CD4-positive, alpha-beta memory T cell (primary cell): Measurements from ENCODE around the gene GEMIN2. TPM values are rescaled to one million over a fixed set of nuclear protein-coding genes. Genes with fewer than 3 reads are reported as not detected.
"Not testable (repeated sequence)": the region's sequence is repeated elsewhere in the genome, so short reads cannot be mapped to it uniquely, and the experiment has no call there.

ENCODE experiments used
- CTCF ChIA-PET: fragments of 350-600 bp; sonication (Branson Sonifier 250); formaldehyde crosslinking; loops from one replicate; lab custom pipeline; 2021; ENCODE audit warnings: inconsistent platforms; ENCODE audit not compliant: partially characterized antibody; lab: Charles Lee
- POLR2A ChIA-PET: fragments of 350-600 bp; sonication (Branson Sonifier 250); formaldehyde crosslinking; loops from one replicate; lab custom pipeline; 2021; ENCODE audit not compliant: partially characterized antibody; lab: Charles Lee
- DNase-seq, 5 donors: peaks; one replicate each; pipeline versions ENCODE4 v3.0.0 to v3.0.0-alpha.2; 2020 to 2022; ENCODE audit warnings: mixed read lengths in 1 of 5
- H3K27ac ChIP-seq: one replicate; pipeline ENCODE4 v1.7.0; 2013; ENCODE audit warnings: low read depth, low read length
- H3K27me3 ChIP-seq: 2 replicates; pipeline ENCODE4 v1.7.0; 2013; ENCODE audit warnings: mild to moderate bottlenecking, low read length, moderate library complexity; ENCODE audit not compliant: insufficient read depth
- H3K36me3 ChIP-seq: 2 replicates; pipeline ENCODE4 v1.7.0; 2013; ENCODE audit warnings: mild to moderate bottlenecking, low read length, moderate library complexity; ENCODE audit not compliant: insufficient read depth
- H3K4me1 ChIP-seq: 2 replicates; pipeline ENCODE4 v1.7.0; 2013; ENCODE audit warnings: mild to moderate bottlenecking, low read length, moderate library complexity; ENCODE audit not compliant: insufficient read depth
- H3K4me3 ChIP-seq, 2 donors: one replicate each; pipeline ENCODE4 v1.7.0; 2013; ENCODE audit warnings: low read length in 2 of 2, mild to moderate bottlenecking in 1 of 2
- H3K9me3 ChIP-seq, 2 donors: one replicate each; pipeline ENCODE4 v1.7.0; 2013; ENCODE audit warnings: low read length in 2 of 2, control low read depth in 1 of 2; ENCODE audit not compliant: control insufficient read depth in 1 of 2
- H3K27ac Mint-ChIP-seq, 7 donors: one replicate each; pipeline ENCODE4 v1.8.0; 2020 to 2021; ENCODE audit warnings: mixed read lengths in 7 of 7, mild to moderate bottlenecking in 6 of 7, inconsistent platforms in 3 of 7, moderate library complexity in 3 of 7
- H3K27me3 Mint-ChIP-seq, 2 donors: one replicate each; pipeline ENCODE4 v1.8.0; 2020 to 2021; ENCODE audit warnings: mixed read lengths in 2 of 2
- H3K36me3 Mint-ChIP-seq, 2 donors: one replicate each; pipeline ENCODE4 v1.8.0; 2020 to 2021; ENCODE audit warnings: mixed read lengths in 2 of 2, inconsistent platforms in 1 of 2, mild to moderate bottlenecking in 1 of 2
- H3K4me1 Mint-ChIP-seq, 4 donors: one replicate each; pipeline ENCODE4 v1.8.0; 2020 to 2021; ENCODE audit warnings: mixed read lengths in 4 of 4, mild to moderate bottlenecking in 1 of 4
- H3K4me3 Mint-ChIP-seq, 8 donors: one replicate each; pipeline ENCODE4 v1.8.0; 2020 to 2021; ENCODE audit warnings: mixed read lengths in 8 of 8, mild to moderate bottlenecking in 7 of 8, moderate library complexity in 6 of 8, inconsistent platforms in 3 of 8
- H3K9me3 Mint-ChIP-seq, 8 donors: one replicate each; pipeline ENCODE4 v1.8.0; 2020 to 2021; ENCODE audit warnings: mixed read lengths in 8 of 8, mild to moderate bottlenecking in 5 of 8, inconsistent platforms in 3 of 8, moderate library complexity in 1 of 8
- intact Hi-C: fragments of 100-400 bp; cut with micrococcal nuclease; formaldehyde crosslinking; loops from one replicate; pipeline ENCODE4 v1.15.1; 2023
- polyA plus RNA-seq, 2 donors: library from polyadenylated mRNA; unstranded; fragments of 300-500 nt; fragmentation: Illumina TruSeq; gene quantifications; one replicate each; pipeline ENCODE4 v1.2.3, GENCODE V29; 2021
- total RNA-seq, 2 experiments: library from RNA; stranded (reverse); gene quantifications; one replicate each; pipeline ENCODE4 v1.2.3, GENCODE V29; 2021

Gene GEMIN2
- total and polyA plus RNA-seq, 4 experiments from 2014 or later: 13.4 to 16.9 (median 14.7) TPM

DNA sequence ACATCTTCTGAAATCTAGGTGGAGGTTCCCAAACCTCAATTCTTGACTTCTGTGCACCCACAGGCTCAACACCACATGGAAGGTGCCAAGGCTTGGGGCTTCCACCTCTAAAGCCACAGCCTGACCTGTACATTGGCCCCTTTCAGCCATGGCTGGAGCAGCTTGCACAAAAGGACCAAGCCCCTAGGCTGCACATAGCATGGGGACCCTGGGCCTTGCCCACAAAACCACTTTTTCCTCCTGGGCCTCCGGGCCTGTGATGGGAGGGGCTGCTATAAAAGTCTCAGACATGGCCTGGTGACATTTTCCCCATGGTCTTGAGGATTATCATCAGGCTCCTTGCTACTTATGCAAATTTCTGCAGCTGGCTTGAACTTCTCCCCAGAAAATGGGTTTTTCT, 27.5 kb downstream of the GEMIN2 start:
- CTCF ChIA-PET, H3K27ac ChIP-seq, H3K9me3 Mint-ChIP-seq, H3K4me3 Mint-ChIP-seq, H3K4me1 Mint-ChIP-seq, H3K4me1 ChIP-seq, H3K27ac Mint-ChIP-seq, H3K4me3 ChIP-seq, H3K27me3 Mint-ChIP-seq, H3K27me3 ChIP-seq, DNase-seq, H3K9me3 ChIP-seq, H3K36me3 ChIP-seq, intact Hi-C loops, POLR2A ChIA-PET: not testable (repeated sequence)
- peaks cover 31 to 36% of the 10 kb centered on the region in 2 donors for H3K36me3 Mint-ChIP-seq

DNA sequence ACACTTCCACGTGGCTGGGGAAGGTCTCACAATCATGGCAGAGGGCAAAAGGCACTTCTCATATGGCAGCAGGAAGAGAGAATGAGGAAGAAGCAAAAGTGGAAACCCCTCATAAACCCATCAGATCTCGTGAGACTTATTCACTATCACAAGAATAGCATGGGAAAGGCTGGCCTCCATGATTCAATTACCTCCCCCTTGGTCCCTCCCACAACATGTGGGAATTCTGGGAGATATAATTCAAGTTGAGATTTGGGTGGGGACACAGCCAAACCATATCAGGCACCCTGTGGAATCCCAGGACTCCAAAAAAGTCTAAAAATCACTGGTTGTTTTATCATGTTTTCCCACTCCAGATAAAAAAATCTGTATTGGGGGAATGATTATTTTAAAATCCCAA, 29.1 kb downstream of the GEMIN2 start:
- H3K27ac ChIP-seq, H3K27me3 ChIP-seq, H3K4me1 Mint-ChIP-seq, H3K4me3 ChIP-seq, POLR2A ChIA-PET, H3K36me3 ChIP-seq, H3K27ac Mint-ChIP-seq, intact Hi-C loops, H3K9me3 ChIP-seq, H3K9me3 Mint-ChIP-seq, CTCF ChIA-PET, H3K4me3 Mint-ChIP-seq, H3K4me1 ChIP-seq, DNase-seq, H3K27me3 Mint-ChIP-seq: not testable (repeated sequence)
- peaks cover 30 to 41% of the 10 kb centered on the region in 2 donors for H3K36me3 Mint-ChIP-seq

DNA sequence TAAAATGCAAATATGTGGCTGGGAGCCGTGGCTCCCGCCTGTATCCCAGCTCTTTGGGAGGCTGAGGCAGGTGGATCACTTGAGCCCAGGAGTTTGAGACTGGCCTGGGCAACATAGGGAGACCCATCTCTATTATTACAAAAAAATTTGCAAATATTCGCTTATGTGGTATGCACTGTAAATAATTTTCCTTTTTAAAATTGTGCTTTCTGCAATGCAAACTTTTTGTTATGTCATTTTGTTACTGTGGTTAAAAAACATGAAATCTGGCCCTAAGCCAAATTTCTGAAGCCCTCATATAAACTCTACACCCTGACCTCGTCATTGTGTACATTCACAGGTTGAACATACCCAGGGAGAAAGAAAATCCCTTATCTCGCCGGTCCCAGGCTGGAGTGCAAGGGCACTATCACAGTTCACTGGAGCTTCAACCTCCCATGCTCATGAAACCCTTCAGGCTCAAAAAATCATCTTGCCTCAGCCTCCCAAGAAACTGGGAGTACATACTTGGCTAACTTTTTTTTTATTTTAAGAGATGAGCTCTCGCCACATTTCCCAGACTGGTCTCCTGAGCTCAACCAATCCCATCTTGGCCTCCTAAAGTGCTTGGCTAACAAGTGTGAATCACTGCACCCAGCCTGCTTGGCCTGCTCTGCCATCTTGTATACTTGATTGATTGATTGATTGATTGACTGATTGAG, 31.3 kb downstream of the GEMIN2 start:
- ChIA-PET CTCF (no interaction called here), POLR2A (interaction anchor here (1.7 kb wide), 1 partner anchor 31 kb away, joined by 4 read pairs; the partner anchor contains the start of gene GEMIN2)
- peaks cover 18% of the 10 kb centered on the region for H3K36me3 ChIP-seq
- intact Hi-C loops: no loop called here
- no peaks in the 10 kb centered on the region for H3K27me3 ChIP-seq
- Mint-ChIP-seq H3K27ac (peak overlapping the region in 4 of 7 donors; percentile 32 to 61 (median 50)), H3K36me3 (peaks cover 36 to 38% of the 10 kb centered on the region in 2 donors), H3K9me3 (peaks cover 0 to 2% (median 0%) of the 10 kb centered on the region in 8 donors), H3K4me1 (peaks cover 0 to 4% (median 2%) of the 10 kb centered on the region in 4 donors), H3K4me3 (no peak overlapping the region), H3K27me3 (no peaks in the 10 kb centered on the region)
- no peak overlapping the region for H3K4me3 ChIP-seq
- no peaks in the 10 kb centered on the region for H3K4me1 ChIP-seq
- no peak overlapping the region for H3K27ac ChIP-seq
- H3K9me3 ChIP-seq: no peaks in the 10 kb centered on the region
- DNase-seq: no peak

DNA sequence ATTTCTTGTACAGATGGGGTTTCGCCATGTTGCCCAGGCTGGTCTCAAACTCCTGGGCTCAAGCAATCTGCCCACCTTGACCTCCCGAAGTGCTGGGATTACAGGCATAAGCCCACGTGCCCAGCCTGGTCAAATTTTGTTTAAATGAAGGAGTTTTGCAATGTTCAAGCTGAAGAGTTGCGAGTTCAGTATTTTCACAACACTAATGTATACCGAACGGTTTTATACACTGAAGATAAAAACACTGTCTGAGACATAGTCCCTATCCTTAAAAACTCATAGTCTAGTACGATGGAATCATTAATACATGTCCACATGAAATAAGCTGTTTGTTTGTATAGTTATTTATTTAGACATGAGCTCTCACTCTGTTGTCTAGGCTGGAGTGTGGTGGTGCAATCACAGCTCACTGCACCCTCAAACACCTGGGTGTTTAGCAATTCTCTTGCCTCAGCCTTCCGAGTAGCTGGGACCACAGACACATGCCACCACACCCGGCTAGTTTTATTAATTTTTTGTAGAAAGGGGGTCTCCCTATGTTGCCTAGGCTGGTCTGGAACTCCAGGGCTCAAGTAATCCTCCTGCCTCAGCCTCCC, 40.6 kb downstream of the GEMIN2 start:
- POLR2A ChIA-PET: interaction anchor here (1.2 kb wide), 1 partner anchor 20 kb away, joined by 4 read pairs; the partner anchor contains the start of gene PNN
- H3K4me3 Mint-ChIP-seq: no peak overlapping the region
- H3K27me3 ChIP-seq: no peaks in the 10 kb centered on the region
- no peak for DNase-seq
- H3K27ac Mint-ChIP-seq: peak overlapping the region in 1 of 7 donors; percentile 36
- CTCF ChIA-PET: interaction anchor here (1.6 kb wide), 1 partner anchor 16 kb away, joined by 5 read pairs; the partner anchor contains the start of gene TRAPPC6B
- H3K36me3 Mint-ChIP-seq: peaks cover 16 to 42% of the 10 kb centered on the region in 2 donors
- peaks cover 16% of the 10 kb centered on the region for H3K36me3 ChIP-seq
- no peak overlapping the region for H3K27ac ChIP-seq
- no peaks in the 10 kb centered on the region for H3K9me3 Mint-ChIP-seq
- no peaks in the 10 kb centered on the region for H3K9me3 ChIP-seq
- no peak overlapping the region for H3K4me3 ChIP-seq
- H3K27me3 Mint-ChIP-seq: no peaks in the 10 kb centered on the region
- H3K4me1 ChIP-seq: no peaks in the 10 kb centered on the region
- no peaks in the 10 kb centered on the region for H3K4me1 Mint-ChIP-seq
- intact Hi-C loops: no loop called here

DNA sequence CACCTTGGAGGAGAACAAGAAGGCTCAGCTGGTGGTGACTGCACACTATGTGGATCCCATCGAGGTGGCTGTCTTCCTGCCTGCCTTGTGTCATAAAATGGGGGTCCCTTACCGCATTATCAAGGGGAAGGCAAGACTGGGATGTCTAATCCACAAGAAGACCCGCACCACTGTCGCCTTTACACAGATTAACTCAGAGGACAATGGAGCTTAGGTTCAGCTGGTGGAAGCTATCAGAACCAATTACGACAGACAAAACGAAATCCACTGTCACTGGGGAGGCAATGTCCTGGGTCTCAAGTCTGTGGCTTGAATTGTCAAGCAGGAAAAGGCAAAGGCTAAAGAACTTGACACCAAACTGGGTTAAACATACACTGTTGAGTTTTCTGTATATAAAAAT, 43.4 kb downstream of the GEMIN2 start:
- H3K27me3 ChIP-seq: no peaks in the 10 kb centered on the region
- H3K36me3 Mint-ChIP-seq: peaks cover 18 to 47% of the 10 kb centered on the region in 2 donors
- H3K4me1 ChIP-seq: peaks cover 15% of the 10 kb centered on the region
- peaks cover 23% of the 10 kb centered on the region for H3K36me3 ChIP-seq
- H3K27ac ChIP-seq: no peak overlapping the region
- no peaks in the 10 kb centered on the region for H3K9me3 ChIP-seq
- intact Hi-C loops: no loop called here
- no peak for DNase-seq
- H3K9me3 Mint-ChIP-seq: no peaks in the 10 kb centered on the region
- peaks cover 7 to 20% (median 11%) of the 10 kb centered on the region in 4 donors for H3K4me1 Mint-ChIP-seq
- ChIA-PET CTCF (no interaction called here), POLR2A (no interaction called here)
- no peak overlapping the region for H3K4me3 ChIP-seq
- no peaks in the 10 kb centered on the region for H3K27me3 Mint-ChIP-seq
- H3K4me3 Mint-ChIP-seq: no peak overlapping the region
- peak overlapping the region in 1 of 7 donors; percentile 43 for H3K27ac Mint-ChIP-seq

DNA sequence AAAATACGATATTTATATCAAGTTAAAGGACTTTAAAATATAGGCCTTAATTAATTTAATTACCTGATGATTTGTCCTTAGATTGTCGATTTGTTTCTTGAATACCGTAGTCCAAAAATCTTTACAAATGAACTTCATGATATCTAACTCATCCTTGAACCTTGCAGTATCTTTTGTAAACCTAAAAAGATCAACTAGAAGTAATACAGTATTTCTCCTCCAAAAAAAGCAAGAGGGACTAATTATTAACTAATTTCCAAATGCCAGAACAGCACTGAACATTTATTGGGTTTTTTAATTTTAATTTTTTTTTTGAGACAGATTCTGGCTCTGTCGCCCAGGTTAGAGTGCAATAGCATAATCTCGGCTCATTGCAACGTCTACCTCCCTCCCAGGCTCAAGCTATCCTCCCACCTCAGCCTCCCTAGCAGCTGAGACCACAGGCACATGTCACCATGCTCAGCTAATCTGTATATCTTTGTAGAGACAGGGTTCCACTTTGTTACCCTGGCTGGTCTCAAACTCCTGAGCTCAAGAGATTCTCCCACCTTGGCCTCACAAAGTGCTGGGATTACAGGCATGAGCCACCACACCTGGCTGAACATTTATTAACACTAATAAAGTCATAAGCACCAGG, 44.2 kb downstream of the GEMIN2 start:
- peaks cover 15% of the 10 kb centered on the region for H3K4me1 ChIP-seq
- ChIA-PET CTCF (interaction anchor here (0.8 kb wide), 1 partner anchor 34 kb away, joined by 3 read pairs; no protein-coding TSS in a partner anchor), POLR2A (interaction anchor here (0.9 to 3.2 kb wide), 2 partner anchors 12 to 17 kb away, joined by 4 to 13 read pairs; partner anchors contain the start of genes PNN and TRAPPC6B)
- no peak for DNase-seq
- peaks cover 20% of the 10 kb centered on the region for H3K36me3 ChIP-seq
- no peak overlapping the region for H3K27ac ChIP-seq
- H3K27me3 ChIP-seq: no peaks in the 10 kb centered on the region
- intact Hi-C loops: no loop called here
- H3K27me3 Mint-ChIP-seq: no peaks in the 10 kb centered on the region
- no peaks in the 10 kb centered on the region for H3K9me3 ChIP-seq
- no peak overlapping the region for H3K4me3 Mint-ChIP-seq
- H3K9me3 Mint-ChIP-seq: no peaks in the 10 kb centered on the region
- H3K36me3 Mint-ChIP-seq: peaks cover 24 to 50% of the 10 kb centered on the region in 2 donors
- peaks cover 11 to 25% (median 16%) of the 10 kb centered on the region in 4 donors for H3K4me1 Mint-ChIP-seq
- no peak overlapping the region for H3K4me3 ChIP-seq
- no peak overlapping the region for H3K27ac Mint-ChIP-seq

DNA sequence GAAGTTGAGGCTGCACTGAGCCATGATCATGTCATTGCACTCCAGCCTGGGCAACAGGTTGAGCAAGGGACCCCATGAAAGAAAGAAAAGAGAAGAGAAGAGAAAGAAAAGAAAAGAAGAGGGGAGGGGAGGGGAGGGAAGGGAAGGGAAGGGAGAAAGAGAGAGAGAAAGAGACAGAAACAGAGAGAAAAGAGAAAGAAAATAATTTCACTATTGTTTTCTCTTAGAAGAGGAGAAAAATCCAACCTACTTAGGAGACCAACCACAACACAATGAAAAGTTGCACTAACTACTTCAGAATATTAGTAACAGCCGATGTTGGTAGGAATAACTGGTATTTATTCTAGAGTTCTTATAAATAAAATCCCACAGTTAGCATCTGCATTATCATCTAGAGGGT, 46.4 kb downstream of the GEMIN2 start:
- no peak overlapping the region for H3K4me3 ChIP-seq
- peaks cover 24 to 53% of the 10 kb centered on the region in 2 donors for H3K36me3 Mint-ChIP-seq
- intact Hi-C loops: no loop called here
- H3K4me3 Mint-ChIP-seq: no peak overlapping the region
- ChIA-PET POLR2A (interaction anchor here (3.2 kb wide), 1 partner anchor 10 kb away, joined by 13 read pairs; the partner anchor contains the start of gene TRAPPC6B), CTCF (interaction anchor here (1.5 kb wide), 1 partner anchor 10 kb away, joined by 3 read pairs; the partner anchor contains the start of gene TRAPPC6B)
- peaks cover 15% of the 10 kb centered on the region for H3K4me1 ChIP-seq
- peak overlapping the region in 4 of 7 donors; percentile 35 to 48 (median 44) for H3K27ac Mint-ChIP-seq
- peaks cover 20 to 42% (median 28%) of the 10 kb centered on the region in 4 donors for H3K4me1 Mint-ChIP-seq
- H3K27me3 ChIP-seq: no peaks in the 10 kb centered on the region
- no peaks in the 10 kb centered on the region for H3K9me3 ChIP-seq
- no peaks in the 10 kb centered on the region for H3K27me3 Mint-ChIP-seq
- H3K9me3 Mint-ChIP-seq: no peaks in the 10 kb centered on the region
- no peak for DNase-seq
- H3K27ac ChIP-seq: no peak overlapping the region
- H3K36me3 ChIP-seq: peaks cover 16% of the 10 kb centered on the region
